HUES6 (cell line): ENCODE measurements around the gene BRD9.

Source experiments
- H3K27ac ChIP-seq: 2 replicates; pipeline ENCODE4 v1.7.0; 2013; ENCODE audit warnings: low read depth, mild to moderate bottlenecking, low read length, inconsistent platforms
- H3K27me3 ChIP-seq: 2 replicates; pipeline ENCODE4 v1.6.1; 2013; ENCODE audit warnings: low read length; ENCODE audit not compliant: control insufficient read depth, insufficient read depth
- H3K36me3 ChIP-seq: 2 replicates; pipeline ENCODE4 v1.6.1; 2013; ENCODE audit warnings: low read length; ENCODE audit not compliant: control insufficient read depth, insufficient read depth
- H3K4me1 ChIP-seq: 2 replicates; pipeline ENCODE4 v1.6.1; 2013; ENCODE audit warnings: low read length; ENCODE audit not compliant: control insufficient read depth, insufficient read depth
- H3K4me3 ChIP-seq: 2 replicates; pipeline ENCODE4 v1.5.1; 2013; ENCODE audit warnings: low read depth, low read length
- H3K9ac ChIP-seq: one replicate; pipeline ENCODE4 v1.6.1; 2013; ENCODE audit warnings: mild to moderate bottlenecking, low read length
- H3K9me3 ChIP-seq: 2 replicates; pipeline ENCODE4 v1.6.1; 2013; ENCODE audit warnings: low read depth, low read length; ENCODE audit not compliant: control insufficient read depth, insufficient read depth

BRD9 gene

DNA sequence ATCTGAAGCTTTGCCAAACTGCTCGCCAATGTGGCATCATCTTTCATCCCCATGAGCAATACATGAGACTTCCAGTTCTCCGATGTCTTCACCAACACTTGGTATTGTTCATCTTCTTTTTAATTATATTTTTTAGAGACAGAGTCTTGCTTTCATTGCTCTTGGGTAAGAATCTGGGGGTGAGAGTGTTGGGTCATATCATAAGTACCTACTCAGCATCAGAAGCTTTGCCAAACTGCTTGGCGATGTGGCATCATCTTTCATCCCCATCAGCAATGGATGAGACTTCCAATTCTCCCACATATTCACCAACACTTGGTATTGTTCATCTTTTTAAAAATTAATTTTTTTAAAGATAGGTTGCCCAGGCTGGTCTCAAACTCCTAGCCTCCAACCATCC is 77.2 kb downstream of the BRD9 start:
- H3K27ac ChIP-seq, result no peak overlapping the region
- H3K4me1 ChIP-seq, result no peaks in the 10 kb centered on the region
- H3K27me3 ChIP-seq, result no peaks in the 10 kb centered on the region
- no peak overlapping the region for H3K9ac ChIP-seq
- H3K9me3 ChIP-seq, result no peaks in the 10 kb centered on the region
- H3K36me3 ChIP-seq, result 0 out of 2 replicates have a peak, but pooled peaks cover 3% of the 10 kb centered on the region
- no peak overlapping the region for H3K4me3 ChIP-seq
